Endometrium (tissue), 2 donors: ENCODE data around the gene CNTLN.
A peak's percentile ranks its signal among the peaks of the same experiment; 100 is the strongest.

Source experiments
- FAIRE-seq: peaks from 2 replicates; lab custom pipeline; 2012; peaks lifted over from hg19 to GRCh38; lab: Jason Lieb, UNC
- donor health status: control.
- donor health status: control.

Gene CNTLN, protein sequence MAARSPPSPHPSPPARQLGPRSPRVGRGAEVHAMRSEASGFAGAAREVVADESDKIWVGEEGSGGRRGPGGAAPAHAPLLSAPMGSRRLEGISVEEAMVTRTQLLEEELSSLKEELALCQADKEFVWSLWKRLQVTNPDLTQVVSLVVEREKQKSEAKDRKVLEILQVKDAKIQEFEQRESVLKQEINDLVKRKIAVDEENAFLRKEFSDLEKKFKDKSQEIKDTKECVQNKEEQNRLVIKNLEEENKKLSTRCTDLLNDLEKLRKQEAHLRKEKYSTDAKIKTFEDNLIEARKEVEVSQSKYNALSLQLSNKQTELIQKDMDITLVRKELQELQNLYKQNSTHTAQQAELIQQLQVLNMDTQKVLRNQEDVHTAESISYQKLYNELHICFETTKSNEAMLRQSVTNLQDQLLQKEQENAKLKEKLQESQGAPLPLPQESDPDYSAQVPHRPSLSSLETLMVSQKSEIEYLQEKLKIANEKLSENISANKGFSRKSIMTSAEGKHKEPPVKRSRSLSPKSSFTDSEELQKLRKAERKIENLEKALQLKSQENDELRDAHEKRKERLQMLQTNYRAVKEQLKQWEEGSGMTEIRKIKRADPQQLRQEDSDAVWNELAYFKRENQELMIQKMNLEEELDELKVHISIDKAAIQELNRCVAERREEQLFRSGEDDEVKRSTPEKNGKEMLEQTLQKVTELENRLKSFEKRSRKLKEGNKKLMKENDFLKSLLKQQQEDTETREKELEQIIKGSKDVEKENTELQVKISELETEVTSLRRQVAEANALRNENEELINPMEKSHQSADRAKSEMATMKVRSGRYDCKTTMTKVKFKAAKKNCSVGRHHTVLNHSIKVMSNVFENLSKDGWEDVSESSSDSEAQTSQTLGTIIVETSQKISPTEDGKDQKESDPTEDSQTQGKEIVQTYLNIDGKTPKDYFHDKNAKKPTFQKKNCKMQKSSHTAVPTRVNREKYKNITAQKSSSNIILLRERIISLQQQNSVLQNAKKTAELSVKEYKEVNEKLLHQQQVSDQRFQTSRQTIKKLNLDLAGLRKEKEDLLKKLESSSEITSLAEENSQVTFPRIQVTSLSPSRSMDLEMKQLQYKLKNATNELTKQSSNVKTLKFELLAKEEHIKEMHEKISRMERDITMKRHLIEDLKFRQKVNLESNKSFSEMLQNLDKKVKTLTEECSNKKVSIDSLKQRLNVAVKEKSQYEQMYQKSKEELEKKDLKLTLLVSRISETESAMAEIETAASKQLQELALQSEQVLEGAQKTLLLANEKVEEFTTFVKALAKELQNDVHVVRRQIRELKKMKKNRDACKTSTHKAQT (N-terminal part only)

DNA sequence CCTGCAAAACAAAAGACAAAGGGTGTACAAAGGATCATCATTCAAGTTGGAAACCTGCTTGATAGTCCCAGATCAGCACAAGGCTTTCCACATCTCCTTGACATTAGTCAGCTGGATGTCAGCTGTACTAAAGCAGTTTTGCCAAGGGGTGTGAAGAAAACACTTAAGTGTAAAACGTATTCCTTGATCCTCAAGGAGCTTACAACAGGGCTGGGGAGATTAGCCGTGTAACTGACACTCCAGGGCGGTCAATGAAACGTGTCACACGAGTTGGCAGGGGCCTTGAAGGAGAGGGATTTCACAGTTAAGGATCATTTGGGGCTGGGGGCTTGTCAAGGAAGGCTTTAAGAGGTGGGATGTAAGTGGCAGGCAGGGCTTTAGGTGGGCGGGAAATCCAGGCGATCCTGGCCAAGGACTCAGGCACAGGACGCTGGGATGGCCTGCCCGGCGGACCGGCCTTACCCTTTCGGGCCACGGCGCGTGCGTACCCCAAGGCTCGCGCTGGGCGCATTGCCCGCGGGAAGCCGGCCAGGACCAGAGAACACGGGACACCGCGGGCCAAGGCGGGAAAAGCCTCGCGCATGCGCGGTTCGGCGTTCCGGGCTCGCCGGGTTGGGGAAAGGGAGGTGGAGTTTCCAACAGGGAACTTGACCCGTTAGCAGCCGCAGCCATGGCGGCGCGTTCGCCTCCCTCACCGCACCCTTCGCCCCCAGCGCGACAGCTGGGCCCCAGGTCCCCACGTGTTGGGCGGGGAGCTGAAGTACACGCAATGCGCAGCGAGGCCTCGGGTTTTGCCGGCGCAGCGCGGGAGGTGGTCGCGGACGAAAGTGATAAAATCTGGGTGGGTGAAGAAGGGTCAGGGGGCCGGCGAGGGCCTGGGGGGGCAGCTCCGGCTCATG lies at the start of gene CNTLN:
TSS of gene CNTLN (plus strand) at position 645 of the 899 bp plus-strand sequence. CDS start at position 671, 26 bp downstream.
- FAIRE-seq: peak; percentile 53

DNA sequence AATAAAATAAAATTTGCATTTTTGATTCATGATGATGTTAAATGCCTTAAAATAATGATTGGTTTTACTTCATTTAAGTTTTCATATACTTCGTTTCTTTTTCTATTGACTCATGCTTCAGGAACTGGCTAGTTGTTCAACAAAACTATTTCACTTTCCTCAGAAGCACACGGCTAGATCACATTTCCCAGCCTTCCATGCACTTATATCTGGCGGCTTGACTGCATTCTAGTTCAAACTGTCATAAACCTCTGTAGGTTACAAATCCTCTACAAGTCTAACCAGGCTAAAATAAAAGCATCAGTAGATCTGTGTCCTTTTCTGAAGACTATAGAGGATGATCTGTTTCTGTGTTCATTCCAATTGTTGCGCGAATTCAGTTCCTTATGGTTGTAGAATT lies 46.3 kb upstream of the CNTLN start:
- no peak for FAIRE-seq

DNA sequence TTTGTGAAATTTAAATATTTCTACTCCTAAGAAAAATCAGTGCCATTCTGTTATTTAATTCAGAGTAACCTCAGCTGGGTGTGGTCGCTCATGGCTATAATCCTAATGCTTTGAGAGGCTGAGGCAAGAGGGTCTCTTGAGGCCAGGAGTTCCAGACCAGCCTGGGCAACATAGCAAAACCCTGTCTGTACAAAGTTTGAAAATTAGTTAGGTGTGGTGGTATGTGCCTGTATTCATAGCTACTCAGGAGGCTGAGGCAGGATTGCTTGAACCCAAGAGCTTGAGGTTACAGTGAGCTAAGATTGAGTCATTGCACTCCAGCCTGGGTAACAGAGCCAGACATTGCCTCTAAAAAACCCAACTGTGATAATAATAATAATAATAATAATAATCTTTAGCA lies 44.8 kb upstream of the CNTLN start:
- FAIRE-seq: no peak

DNA sequence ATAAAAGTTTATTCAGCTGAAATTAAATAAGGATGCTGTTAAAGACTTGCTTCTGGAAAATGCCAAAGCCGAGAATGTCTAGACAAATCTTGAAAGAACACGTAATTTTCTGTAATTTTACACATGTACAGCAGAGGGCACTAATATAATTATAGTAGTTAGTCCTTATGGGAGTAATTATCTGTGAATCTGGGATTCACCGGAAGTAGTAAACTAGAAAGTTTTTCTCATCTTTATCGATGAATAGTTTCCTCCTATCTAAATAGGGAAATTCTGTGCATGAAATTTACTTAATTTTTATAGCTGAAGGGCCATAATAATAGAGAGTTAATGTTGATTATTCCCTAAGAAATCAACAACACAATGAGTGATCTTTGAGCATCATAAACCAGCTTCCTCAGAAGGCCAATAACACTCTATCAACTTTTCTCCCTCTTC lies 18.4 kb upstream of the CNTLN start:
- FAIRE-seq: peak; percentile 77

DNA sequence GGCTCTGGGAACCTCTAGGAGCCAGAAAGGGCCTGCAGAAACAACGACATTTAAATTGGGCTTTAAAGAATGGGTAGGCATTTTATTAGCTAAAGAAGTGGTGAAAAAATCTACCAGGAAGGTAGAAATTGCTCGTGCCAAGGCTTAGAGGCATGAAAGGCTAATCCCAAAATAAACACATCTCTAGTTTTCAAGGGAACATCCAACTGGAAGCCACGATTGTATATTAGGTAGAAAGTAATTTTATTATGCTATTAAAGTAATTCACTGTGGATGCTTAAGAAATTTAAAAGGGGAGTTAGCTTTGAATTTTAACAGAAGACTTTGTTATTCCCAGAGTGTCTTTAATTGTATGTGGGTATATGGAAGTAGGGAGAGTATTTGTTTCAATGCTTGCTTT lies 17.5 kb upstream of the CNTLN start:
- FAIRE-seq: no peak

DNA sequence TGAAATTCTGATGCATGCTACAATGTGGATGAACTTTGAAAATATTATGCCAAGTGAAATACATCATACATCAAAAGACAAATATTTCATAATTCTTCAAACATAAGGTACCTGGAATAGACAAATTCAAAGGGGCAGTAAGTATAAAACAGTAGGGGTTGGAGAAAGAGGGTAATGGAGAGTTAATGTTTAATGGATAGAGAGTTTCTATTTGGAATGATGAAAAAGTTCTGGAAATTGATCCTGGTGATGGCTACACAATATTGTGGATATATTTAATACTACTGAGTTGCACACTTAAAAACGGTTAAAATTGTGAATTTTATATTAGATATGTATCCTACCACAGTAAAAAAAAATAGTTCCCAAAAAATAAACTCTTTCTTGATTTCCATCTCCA lies 14.6 kb upstream of the CNTLN start:
- no peak for FAIRE-seq

DNA sequence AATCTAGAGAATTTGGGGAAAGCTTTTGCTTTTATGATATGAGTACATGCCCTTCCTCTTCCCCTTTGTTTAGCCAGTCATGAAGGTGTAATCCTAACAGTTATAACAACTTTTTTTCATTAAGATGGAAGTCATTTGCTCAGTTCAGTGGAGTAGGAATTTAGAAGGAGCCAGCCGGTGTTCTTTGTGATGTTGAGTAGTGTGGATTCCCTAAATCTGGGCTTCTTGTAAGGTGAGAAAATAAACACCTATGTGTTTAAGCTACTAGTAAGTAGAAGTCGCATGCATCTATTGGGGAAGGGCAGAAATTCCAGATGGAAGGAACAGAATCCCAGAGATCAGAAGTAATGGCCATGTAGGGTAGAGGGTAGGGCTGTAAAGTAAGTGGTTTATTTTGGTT lies 13.6 kb upstream of the CNTLN start:
- no peak for FAIRE-seq

DNA sequence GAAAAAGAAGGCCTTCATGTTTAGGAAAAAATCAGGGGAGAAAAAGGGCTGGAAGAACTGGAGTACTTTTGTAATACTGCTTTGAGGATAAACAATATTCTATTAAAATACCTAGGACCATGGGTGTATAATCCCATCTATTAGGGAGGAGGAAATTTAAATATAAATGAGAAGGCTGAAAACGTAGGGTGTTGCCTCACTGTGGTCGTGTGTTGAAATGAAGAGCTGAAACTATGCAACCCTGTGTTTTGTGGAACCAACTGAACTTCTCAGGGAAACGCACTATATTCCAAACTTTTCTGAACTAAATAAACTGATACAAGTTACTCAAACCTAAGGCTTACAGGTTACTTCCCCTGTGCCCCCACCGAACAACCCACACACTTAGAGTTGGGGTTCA lies 4.5 kb upstream of the CNTLN start:
- no peak for FAIRE-seq

DNA sequence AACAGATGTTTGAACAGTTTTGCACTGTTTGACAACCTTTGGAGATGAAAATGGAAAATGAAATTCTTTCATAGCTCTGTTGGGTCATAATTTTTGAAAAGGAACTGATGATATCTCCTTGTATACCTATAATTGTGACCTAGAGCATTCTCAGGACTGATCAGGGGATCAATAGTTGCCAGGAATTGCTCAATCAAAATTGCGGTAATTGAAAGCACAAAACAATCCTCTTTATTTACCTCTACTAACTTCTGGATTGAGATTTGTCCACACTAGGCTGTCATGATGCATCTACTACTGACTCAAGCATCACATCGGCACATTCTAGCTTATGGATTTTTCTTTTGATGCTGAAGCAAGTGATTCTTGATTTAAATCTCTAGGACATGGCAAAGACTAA lies 4.1 kb upstream of the CNTLN start:
- FAIRE-seq: no peak

DNA sequence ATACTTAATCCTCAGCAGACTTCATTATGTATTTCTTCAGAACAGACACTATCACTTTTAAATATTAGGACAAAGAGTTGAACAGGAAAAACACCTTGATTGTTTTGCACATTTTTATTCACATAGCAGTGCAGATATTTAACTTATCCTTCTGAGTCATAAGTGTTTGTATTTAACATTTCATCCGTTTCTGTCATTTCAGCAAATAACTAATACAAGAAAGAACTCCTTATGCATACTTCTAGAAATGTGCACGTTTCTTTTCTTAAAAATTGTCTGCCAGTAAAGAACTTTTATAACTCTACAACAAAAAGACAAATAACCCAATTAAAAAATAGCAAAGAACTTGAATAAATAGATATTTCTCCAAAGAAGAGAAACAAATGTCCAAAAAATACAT lies 3.3 kb upstream of the CNTLN start:
- FAIRE-seq: no peak

DNA sequence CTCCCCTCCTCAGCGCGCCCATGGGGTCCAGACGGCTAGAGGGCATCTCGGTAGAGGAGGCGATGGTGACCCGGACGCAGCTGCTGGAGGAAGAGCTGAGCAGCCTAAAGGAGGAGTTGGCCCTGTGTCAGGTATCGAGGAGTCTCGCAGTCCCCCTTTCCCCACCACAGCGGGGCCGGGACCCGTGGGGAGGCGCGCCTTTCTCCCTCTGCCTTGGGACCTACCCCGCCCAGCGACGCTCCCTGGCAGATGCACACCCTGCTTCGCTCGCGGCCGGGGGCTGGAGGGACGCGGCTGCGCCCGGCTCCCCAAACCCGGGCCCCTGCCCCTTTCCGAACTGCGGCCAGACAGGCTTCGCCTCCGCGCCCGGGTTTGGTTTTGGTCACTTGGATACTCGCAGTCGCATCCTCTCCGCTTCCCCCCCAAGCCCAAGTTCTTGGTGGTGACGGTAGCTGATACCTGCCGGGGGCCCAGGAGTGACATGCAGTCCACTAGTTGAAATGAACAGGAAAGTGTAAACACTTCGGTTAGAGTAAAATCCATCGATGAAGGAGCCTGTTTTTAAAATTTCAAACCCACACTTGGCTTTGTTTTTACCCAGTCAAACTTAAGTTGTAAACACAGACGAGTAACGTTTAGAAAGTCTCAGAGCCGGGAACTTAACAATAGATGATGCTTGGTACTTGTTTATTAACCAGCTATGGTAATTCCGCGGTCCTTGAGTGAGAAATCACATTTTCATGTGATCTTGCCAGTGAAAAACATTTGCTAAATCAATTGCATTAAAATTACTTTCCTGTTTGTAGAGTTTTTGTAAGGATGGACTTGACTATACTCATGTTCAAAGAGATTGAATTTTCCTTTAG lies 688 bp downstream of the CNTLN start:
- no peak for FAIRE-seq

DNA sequence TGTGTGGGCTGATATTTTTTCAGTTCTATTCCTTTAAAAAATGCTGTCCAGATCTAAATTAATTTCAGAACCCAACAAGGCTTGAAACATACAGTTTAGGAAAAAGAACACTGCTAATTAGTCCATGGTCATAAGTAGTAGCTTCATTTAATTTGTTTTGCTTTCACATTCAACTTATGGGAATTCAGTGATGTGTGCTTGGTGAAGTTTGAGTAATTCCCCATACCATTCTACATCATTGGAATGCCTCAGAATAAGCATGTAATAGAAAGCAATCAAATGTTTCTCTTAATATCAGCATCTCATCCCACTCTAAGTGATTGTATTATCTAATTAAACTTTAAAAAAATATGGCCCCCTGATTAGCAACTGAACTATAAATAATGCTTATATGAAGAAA lies 2.7 kb downstream of the CNTLN start:
- no peak for FAIRE-seq

DNA sequence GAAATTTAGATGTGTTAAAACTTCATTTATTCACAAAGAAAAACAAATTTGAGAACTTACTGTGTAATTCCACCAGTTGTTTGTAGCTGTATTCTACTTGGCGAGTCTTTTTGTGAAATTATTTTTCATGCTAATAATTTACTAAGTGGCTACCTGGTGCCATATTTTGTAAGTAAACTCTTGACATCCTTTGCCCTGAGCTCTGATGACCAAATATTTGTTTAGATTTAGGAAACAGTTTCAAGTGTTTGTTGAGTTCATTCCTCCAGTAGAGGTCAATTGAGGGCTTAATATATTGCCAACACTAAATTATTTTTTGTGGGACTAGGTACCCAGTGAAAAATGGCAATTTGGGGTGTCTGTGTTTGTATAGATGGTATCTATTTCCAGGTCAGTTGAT lies 3.7 kb downstream of the CNTLN start:
- FAIRE-seq: no peak

DNA sequence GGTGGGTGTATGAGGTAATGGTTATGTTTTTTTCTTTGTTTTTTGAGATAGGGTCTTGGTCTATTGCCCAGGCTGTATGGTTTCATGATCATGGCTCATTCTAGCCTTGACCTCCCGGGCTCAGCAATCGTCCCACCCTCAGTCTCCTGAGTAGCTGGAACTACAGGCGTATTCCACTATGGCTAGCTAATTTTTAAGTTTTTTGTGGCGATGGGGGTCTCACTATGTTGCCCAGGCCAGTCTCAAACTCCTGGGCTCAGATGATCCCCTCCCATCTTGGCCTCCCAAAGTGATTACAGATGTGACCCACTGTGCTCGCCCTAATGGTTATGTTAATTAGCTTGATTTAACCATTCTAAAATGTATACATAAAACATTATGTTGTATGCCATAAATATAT lies 5.6 kb downstream of the CNTLN start:
- FAIRE-seq: no peak

DNA sequence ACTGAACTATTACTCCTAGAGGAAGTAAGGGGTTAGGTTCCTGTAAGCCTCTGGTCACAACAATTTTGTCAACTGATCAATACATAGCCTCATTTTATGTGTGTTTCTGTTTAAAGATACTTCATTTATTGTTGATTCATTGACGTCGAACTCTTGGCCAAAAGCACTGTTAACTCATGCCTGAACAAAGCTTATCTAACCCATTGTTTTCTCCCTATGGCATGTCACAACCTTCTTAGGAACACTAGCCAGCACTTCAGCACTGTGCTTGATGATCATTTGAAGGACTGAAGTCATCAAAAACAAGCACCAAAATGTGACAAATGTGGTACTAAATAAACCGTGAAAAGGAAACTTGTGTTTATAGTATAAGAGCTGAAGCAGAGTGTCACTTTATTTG lies 13.5 kb downstream of the CNTLN start:
- no peak for FAIRE-seq

DNA sequence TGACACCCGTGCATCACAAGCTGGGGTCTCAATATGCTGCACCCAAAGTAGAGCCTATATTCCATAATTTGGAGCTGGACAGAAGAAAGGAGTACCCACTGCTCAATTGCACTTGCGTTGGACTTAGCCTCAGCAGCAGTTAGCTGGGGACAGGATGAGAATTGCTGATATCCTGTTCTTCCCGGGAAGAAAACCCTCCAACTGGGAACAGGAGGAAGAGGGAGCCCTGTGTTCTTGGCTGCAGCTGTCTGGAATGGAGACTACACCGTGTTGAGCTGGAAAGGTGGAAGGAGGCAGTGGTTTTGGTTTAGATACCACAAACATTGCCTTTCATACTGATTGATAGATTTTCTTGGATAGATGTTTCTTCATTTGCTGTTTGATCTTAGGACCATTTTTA lies 24.6 kb downstream of the CNTLN start:
- FAIRE-seq: no peak

DNA sequence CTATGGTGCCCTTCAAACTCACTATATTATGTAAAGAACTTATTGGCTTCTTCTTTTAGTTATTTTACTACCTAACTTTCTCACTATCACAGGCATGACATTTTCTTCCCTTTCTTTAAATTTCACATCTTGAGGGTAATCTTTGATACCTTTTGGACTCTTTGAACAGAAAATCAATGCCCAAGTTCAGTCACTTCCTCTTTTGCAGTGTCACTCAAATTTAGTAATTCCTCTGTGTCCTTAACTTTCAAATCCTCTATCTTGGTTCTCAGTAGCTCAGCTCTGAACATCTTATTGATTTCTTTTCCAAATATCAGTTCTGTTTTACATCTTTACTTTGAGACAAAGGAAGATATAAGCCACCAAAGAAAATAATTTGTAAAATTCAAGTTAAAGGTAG lies 25.5 kb downstream of the CNTLN start:
- FAIRE-seq: no peak

DNA sequence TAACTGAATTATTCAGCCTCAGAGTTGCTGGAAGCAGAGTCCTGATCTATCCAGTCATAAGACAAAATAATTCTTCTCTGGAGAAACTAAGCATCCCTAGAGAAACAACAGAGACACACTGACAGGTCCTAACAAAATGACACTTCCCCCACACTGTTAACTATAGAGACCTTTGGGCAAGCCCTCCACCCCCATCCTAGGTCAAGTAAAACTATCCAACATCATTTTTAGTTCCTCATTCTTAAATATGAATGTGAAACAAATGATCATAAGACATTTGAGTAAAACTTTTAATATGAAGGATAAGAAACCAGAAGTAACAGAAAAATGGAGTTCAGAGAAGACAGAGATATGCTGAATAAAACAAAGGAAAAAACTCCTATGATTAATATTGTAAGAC lies 30.9 kb downstream of the CNTLN start:
- FAIRE-seq: no peak

DNA sequence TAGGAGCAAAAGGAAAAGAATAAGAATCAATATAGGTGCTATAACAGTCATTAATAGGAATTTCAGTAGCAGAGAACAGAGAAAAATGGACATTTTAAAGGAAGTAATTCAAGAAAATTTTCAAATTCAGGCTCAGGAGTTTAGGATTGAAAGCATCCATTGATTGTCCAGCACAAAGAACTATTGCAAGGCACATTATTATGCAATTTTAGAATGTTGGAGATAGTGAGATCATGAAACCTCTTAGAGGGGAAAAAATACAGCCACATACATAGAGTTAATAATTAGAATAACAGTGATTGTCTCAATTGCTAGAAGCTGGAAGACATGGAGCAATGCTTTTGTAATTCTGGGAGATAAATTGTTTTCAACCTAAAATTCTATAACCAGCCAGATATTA lies 31.5 kb downstream of the CNTLN start:
- no peak for FAIRE-seq
